Mucosa of descending colon (tissue), 3 donors: ENCODE data around the gene RAB12. TPM values are rescaled to one million over a fixed set of nuclear protein-coding genes. Genes with fewer than 3 reads are reported as not detected.

Experiments
- ATAC-seq: fragments of 200-7000 bp; cut with Tn5 transposase; one replicate; pipeline ENCODE4 v1.9.1; 2020; ENCODE audit warnings: mild to moderate bottlenecking, moderate library complexity
- DNase-seq, 3 donors: peaks; one replicate each; pipeline ENCODE4 v3.0.0-alpha.2; 2020
- H3K36me3 ChIP-seq: fragments of 200-600 bp; one replicate; pipeline ENCODE4 v1.8.0; 2021; ENCODE audit warnings: low read depth, mild to moderate bottlenecking
- H3K4me1 ChIP-seq: fragments of 200-600 bp; one replicate; pipeline ENCODE4 v1.8.0; 2021; ENCODE audit warnings: low read depth, mild to moderate bottlenecking
- H3K4me3 ChIP-seq: fragments of 200-600 bp; one replicate; pipeline ENCODE4 v1.8.0; 2021; ENCODE audit warnings: mild to moderate bottlenecking
- H3K9me3 ChIP-seq: fragments of 200-600 bp; one replicate; pipeline ENCODE4 v1.8.0; 2021; ENCODE audit warnings: mild to moderate bottlenecking
- intact Hi-C, 2 donors: fragments of 100-400 bp; cut with DNase I in 1 of 2; cut with micrococcal nuclease in 1 of 2; formaldehyde crosslinking; loops; one replicate each; pipeline versions ENCODE4 v1.11.0 to v1.11.1; 2022; cut with DNase I, micrococcal nuclease
- total RNA-seq, 3 donors: library from RNA; stranded (reverse); fragmentation: NEBNext Ultra II Directional in 2 of 3; extraction: Animal tissue kit (Norgen Biotek cat#: 25700) in 2 of 3; gene quantifications; one replicate each; pipeline versions ENCODE4 v1.2.1 to v1.2.4, GENCODE V29; 2021 to 2023
- TF ChIP-seq, protein P1 (sequence below): fragments of 200-600 bp; IDR thresholded peaks from one replicate; pipeline ENCODE4 v1.8.0; 2022; ENCODE audit warnings: antibody characterized with exemption, mild to moderate bottlenecking
- donor health status: DM: no; HTN: no; CAD: no; lungs with moderate emphysema.
- donor health status: DM: no; HTN: no; CAD: no.
- donor health status: DM: no; HTN: yes; CAD: no.

RAB12 gene
- total RNA-seq, 3 donors from 2014 or later: 14.2 to 48.2 (median 20.2) TPM

DNA sequence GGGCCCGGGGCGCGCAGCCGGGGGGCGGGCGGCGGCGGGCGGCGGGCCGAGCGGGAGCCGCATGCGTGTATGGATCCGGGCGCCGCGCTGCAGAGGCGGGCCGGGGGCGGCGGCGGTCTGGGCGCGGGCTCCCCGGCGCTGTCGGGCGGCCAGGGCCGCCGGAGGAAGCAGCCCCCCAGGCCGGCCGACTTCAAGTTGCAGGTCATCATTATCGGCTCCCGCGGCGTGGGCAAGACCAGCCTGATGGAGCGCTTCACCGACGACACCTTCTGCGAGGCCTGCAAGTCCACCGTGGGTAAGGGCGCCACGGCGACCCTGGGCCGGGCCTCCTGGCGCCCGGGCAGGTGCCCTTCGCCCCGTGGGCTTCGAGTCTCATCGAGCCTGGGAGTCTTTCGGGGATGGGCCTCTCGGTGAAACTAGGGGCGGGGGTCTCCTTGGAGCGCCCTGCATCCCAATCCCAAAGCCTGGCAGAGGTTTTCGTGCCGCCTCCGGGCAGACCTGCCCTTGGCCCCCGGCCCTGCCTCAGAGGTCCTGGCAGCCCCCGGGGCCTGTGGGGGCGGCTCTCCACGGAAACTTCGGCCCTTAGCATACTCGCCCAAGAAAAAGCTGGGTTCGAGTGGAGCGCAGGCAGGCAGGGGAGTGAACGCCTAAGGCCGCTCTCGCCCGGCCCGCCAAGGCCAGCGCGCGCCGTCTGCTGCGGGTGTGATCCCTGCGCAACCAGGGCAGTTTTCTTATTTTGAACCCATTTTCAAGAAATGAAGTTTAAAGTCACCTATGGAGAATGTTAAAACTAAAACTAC lies 622 bp downstream of the RAB12 start:
- no peaks in the 10 kb centered on the region for H3K9me3 ChIP-seq
- H3K4me1 ChIP-seq: peaks cover 17% of the 10 kb centered on the region
- no peaks in the 10 kb centered on the region for H3K36me3 ChIP-seq
- DNase-seq (peak; percentile 26 to 57 (median 53)), ATAC-seq (peak; percentile 32)
- TF ChIP-seq, protein P1, sequence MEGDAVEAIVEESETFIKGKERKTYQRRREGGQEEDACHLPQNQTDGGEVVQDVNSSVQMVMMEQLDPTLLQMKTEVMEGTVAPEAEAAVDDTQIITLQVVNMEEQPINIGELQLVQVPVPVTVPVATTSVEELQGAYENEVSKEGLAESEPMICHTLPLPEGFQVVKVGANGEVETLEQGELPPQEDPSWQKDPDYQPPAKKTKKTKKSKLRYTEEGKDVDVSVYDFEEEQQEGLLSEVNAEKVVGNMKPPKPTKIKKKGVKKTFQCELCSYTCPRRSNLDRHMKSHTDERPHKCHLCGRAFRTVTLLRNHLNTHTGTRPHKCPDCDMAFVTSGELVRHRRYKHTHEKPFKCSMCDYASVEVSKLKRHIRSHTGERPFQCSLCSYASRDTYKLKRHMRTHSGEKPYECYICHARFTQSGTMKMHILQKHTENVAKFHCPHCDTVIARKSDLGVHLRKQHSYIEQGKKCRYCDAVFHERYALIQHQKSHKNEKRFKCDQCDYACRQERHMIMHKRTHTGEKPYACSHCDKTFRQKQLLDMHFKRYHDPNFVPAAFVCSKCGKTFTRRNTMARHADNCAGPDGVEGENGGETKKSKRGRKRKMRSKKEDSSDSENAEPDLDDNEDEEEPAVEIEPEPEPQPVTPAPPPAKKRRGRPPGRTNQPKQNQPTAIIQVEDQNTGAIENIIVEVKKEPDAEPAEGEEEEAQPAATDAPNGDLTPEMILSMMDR: no peak
- peak overlapping the region; percentile 75 for H3K4me3 ChIP-seq
- intact Hi-C loops: no loop called here

DNA sequence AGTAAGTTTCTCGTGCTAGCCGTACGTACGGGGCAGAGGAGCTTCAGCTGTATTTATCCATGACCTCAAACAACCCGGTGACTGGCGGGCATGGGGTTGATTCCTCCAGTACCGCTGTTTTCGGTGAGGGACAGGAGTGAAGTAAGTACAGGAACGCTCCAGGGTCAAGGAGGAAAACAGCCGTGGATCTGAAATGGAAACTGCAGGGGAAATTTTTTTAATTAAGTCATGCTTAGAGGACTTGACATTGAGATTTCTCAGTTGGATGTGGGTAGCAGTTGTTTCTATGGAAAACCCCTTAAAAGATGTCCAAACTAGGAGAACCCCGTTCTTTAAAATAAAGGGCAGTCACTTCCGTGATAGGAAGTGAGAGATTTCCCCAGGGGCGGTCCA lies 1.2 kb downstream of the RAB12 start:
- H3K4me1 ChIP-seq: peaks cover 21% of the 10 kb centered on the region
- TF ChIP-seq, protein P1: no peak
- DNase-seq (peak in 1 of 3 donors; percentile 15), ATAC-seq (no peak)
- no peaks in the 10 kb centered on the region for H3K9me3 ChIP-seq
- H3K4me3 ChIP-seq: peak overlapping the region; percentile 75
- H3K36me3 ChIP-seq: no peaks in the 10 kb centered on the region
- intact Hi-C loops: no loop called here

DNA sequence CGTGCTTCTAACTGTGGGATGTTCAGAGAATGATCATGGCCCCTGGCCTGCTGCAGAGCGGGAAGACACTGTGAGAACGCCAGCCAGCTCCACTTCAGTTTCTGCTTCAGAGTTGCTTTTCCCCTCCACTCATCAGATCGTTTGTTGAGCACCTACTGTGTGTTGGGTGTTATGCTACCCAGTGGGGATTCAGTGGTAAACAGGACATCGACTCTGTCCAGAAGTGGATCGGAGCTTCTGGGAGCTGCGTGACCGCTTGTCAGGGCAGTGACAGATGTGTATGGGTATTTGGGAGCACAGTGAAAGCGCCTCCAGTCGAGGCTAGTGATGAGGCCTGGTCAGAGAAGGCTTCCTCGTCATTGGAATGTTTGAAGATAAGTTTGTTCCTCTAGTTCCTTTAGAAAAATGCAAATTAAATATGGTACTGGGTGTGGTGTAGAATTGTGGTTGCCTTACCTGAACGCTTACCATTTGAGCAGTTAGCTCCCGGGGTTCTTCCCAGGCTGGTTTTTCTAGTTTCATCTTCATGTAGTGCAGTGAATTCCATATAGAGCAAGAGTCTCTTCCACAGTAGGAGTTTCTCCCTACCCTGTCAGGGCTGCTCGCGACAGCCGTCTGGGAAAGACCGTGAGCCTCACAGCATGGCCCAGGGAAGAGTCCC lies 2.8 kb downstream of the RAB12 start:
- no peak for ATAC-seq

DNA sequence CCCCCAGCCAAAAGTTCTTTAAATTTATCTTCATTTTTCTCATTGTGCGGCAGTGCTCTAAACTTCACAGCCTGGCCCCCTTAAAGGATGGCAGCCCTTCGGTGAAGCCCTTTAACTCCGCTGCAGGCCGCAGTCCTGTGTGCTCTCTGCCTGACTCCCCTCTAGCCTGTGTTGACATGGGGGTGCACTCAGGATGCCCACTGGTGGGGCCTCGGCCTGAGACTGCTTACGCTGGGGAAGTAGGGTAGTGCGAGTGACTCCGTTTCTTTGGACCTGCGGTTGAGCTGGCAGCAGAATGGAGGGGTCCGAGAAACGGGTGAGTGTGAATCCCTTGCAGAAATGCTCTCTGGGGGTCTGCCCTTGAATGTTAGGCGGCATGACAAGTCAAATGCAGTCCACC lies 5.6 kb downstream of the RAB12 start:
- Histone ChIP-seq H3K4me3 (no peak overlapping the region), H3K4me1 (peaks cover 24% of the 10 kb centered on the region), H3K9me3 (no peaks in the 10 kb centered on the region), H3K36me3 (no peaks in the 10 kb centered on the region)
- TF ChIP-seq, protein P1: no peak
- no peak for DNase-seq
- intact Hi-C loops: no loop called here
- no peak for ATAC-seq

More for the DNA sequence above, 2.8 kb downstream of the RAB12 start:
- H3K4me3 ChIP-seq: no peak overlapping the region
- intact Hi-C loops: no loop called here
- no peak for DNase-seq
- H3K9me3 ChIP-seq: no peaks in the 10 kb centered on the region
- peaks cover 21% of the 10 kb centered on the region for H3K4me1 ChIP-seq
- H3K36me3 ChIP-seq: no peaks in the 10 kb centered on the region
- TF ChIP-seq, protein P1: no peak

DNA sequence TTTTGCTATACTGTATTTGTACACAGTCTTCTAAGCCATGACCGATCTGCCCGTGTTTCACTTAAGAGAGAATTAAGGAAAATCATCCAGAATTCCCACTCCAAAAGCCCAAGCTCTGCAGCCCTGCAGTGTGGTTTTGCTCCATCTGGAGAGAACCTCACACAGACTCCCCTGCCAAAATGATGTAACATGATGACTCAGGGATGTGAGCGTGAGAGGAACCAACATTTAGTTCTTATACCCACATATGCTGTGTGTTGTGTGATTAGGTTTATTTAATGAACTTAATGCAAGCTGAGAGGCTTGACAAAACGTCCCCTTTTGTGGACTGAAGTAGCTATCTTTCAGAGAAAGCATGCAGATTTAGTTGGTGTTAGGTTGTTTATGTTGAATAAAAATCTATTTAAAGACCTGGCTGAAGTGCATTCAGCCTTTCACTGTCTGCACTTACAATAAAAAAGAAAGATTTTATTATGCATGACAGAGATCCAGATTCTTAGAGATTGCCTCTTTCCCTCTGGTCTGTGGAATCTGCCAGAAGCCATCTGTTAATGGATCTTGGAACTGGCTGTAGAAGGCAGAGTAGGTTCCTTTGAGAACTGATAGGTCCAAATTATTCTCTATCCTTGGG lies 6.3 kb downstream of the RAB12 start:
- no peak overlapping the region for H3K4me3 ChIP-seq
- intact Hi-C loops: no loop called here
- H3K4me1 ChIP-seq: peaks cover 21% of the 10 kb centered on the region
- TF ChIP-seq, protein P1: no peak
- DNase-seq: peak in 1 of 3 donors; percentile 38
- ATAC-seq: peak; percentile 48
- H3K36me3 ChIP-seq: no peaks in the 10 kb centered on the region
- no peaks in the 10 kb centered on the region for H3K9me3 ChIP-seq
